Activated naive CD8-positive, alpha-beta T cell (primary cell): ENCODE measurements around the gene SREK1IP1.

Experiments
- H3K27ac Mint-ChIP-seq: one replicate; pipeline ENCODE4 v1.8.0; 2021; ENCODE audit warnings: mixed read lengths
- H3K27me3 Mint-ChIP-seq: one replicate; pipeline ENCODE4 v1.8.0; 2021; ENCODE audit warnings: mixed read lengths
- H3K36me3 Mint-ChIP-seq: one replicate; pipeline ENCODE4 v1.8.0; 2021; ENCODE audit warnings: mixed read lengths
- H3K4me1 Mint-ChIP-seq: one replicate; pipeline ENCODE4 v1.8.0; 2021; ENCODE audit warnings: low read depth, mixed read lengths
- H3K4me3 Mint-ChIP-seq: one replicate; pipeline ENCODE4 v1.8.0; 2021; ENCODE audit warnings: mild to moderate bottlenecking, mixed read lengths
- H3K9me3 Mint-ChIP-seq: one replicate; pipeline ENCODE4 v1.8.0; 2021; ENCODE audit warnings: low read depth, mixed read lengths

Gene SREK1IP1

GRCh38 chr5:64680289-64680688 lies 88.2 kb downstream of the SREK1IP1 start:
- Mint-ChIP-seq H3K36me3 (no peaks in the 10 kb centered on the region), H3K27me3 (peaks cover 12% of the 10 kb centered on the region), H3K9me3 (no peaks in the 10 kb centered on the region), H3K4me1 (no peaks in the 10 kb centered on the region), H3K27ac (no peak overlapping the region), H3K4me3 (no peak overlapping the region)

DNA sequence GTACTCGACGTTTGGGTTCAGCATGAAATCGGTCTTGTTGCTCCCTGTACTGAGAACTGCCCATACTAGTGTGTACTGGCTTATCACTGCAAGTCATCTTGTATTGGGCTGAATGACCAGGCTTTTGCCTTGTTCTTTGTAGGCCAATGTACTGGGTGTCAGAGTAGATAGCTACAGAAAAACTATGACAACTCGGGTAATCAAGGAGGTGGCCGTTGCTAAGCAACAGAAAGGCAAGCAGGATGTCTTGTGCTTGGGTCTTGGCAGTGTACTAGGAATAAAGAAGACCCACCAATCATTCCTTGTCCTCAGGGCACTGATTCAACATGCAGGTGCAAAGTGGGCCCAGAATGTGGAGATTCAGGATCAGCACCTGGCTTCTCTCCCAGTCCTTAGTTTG lies 90.1 kb downstream of the SREK1IP1 start:
- H3K36me3 Mint-ChIP-seq: no peaks in the 10 kb centered on the region
- no peaks in the 10 kb centered on the region for H3K4me1 Mint-ChIP-seq
- no peak overlapping the region for H3K27ac Mint-ChIP-seq
- no peak overlapping the region for H3K4me3 Mint-ChIP-seq
- H3K27me3 Mint-ChIP-seq: peaks cover 12% of the 10 kb centered on the region
- no peaks in the 10 kb centered on the region for H3K9me3 Mint-ChIP-seq

GRCh38 chr5:64671678-64672077 lies 96.8 kb downstream of the SREK1IP1 start:
- H3K9me3 Mint-ChIP-seq: no peaks in the 10 kb centered on the region
- no peak overlapping the region for H3K4me3 Mint-ChIP-seq
- no peaks in the 10 kb centered on the region for H3K4me1 Mint-ChIP-seq
- H3K36me3 Mint-ChIP-seq: no peaks in the 10 kb centered on the region
- H3K27ac Mint-ChIP-seq: no peak overlapping the region
- peaks cover 2% of the 10 kb centered on the region for H3K27me3 Mint-ChIP-seq

DNA sequence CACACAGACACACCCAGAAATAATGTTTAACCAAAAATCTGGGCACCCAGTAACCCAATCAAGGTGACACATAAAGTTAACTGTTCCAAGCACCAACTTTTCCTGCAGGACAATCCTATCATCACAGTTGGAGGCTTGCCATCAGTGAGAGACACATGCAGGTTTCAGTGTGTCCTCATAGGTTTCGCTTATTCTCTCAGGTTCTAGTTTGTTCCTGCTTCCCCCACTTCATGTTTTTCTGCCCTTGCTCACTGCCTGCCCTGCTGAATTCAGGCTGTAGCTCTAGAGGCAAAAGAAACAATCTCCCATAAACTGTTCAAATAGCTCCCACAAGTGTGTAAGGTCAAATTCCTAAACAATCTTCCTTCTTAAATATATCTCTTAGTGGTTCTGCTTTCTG lies 98.2 kb downstream of the SREK1IP1 start:
- Mint-ChIP-seq H3K36me3 (no peaks in the 10 kb centered on the region), H3K4me3 (no peak overlapping the region), H3K27ac (no peak overlapping the region), H3K27me3 (no peaks in the 10 kb centered on the region), H3K9me3 (no peaks in the 10 kb centered on the region), H3K4me1 (no peaks in the 10 kb centered on the region)
